HEK293 (cell line): ENCODE measurements around the gene SNCB.

ENCODE experiments used
- CTCF ChIA-PET: fragments of 350-600 bp; formaldehyde crosslinking; extraction: SDS; loops from one replicate; lab custom pipeline; 2021; ENCODE audit warnings: antibody characterized with exemption; lab: Yijun Ruan, JAX
- POLR2A ChIA-PET: fragments of 300-600 bp; formaldehyde crosslinking; extraction: SDS; loops from one replicate; lab custom pipeline; 2020; ENCODE audit warnings: antibody characterized with exemption, inconsistent platforms; lab: Yijun Ruan, JAX
- H3K27ac ChIP-seq: fragments of 200-500 bp; sonication (Bioruptor generic); 2 replicates; pipeline ENCODE4 v1.5.1; 2014; ENCODE audit warnings: low read depth, low read length, control low read depth, inconsistent platforms; ENCODE audit errors: extremely low read depth
- H3K36me3 ChIP-seq, 2 experiments: fragments of 200-500 bp in 1 of 2; sonication (Bioruptor generic) in 1 of 2; 1 replicate in 1 of 2; 2 replicates in 1 of 2; pipeline ENCODE4 v1.5.1; 2014 to 2017; ENCODE audit warnings: inconsistent platforms in 2 of 2, low read length in 2 of 2; ENCODE audit not compliant: control insufficient read depth in 2 of 2, insufficient read depth in 1 of 2
- H3K4me1 ChIP-seq: fragments of 200-500 bp; sonication (Bioruptor generic); 2 replicates; pipeline ENCODE4 v1.5.1; 2014; ENCODE audit warnings: mild to moderate bottlenecking, low read length, inconsistent platforms; ENCODE audit not compliant: control insufficient read depth, insufficient read depth
- H3K4me3 ChIP-seq: 2 replicates; pipeline ENCODE4 v1.5.1; 2011; ENCODE audit warnings: low read depth, mild to moderate bottlenecking, control low read depth, low read length, moderate library complexity
- H3K9me3 ChIP-seq: fragments of 200-500 bp; sonication (Bioruptor generic); 2 replicates; pipeline ENCODE4 v1.5.1; 2014; ENCODE audit warnings: low read depth, low read length, inconsistent platforms; ENCODE audit not compliant: control insufficient read depth, insufficient read depth
- EGR2 ChIP-seq: fragments of 450-650 bp; formaldehyde crosslinking; IDR thresholded peaks from 2 replicates; pipeline ENCODE4 v1.5.1; 2016; ENCODE audit warnings: low read depth, missing biosample characterization, missing genetic modification characterization
- GLIS1 ChIP-seq: fragments of 450-650 bp; formaldehyde crosslinking; IDR thresholded peaks from 2 replicates; pipeline ENCODE4 v1.5.1; 2016; ENCODE audit warnings: missing biosample characterization, missing genetic modification characterization
- KLF17 ChIP-seq: fragments of 450-650 bp; formaldehyde crosslinking; IDR thresholded peaks from 2 replicates; pipeline ENCODE4 v1.5.1; 2016; ENCODE audit warnings: missing biosample characterization, missing genetic modification characterization
- PATZ1 ChIP-seq: fragments of 450-650 bp; formaldehyde crosslinking; IDR thresholded peaks from 2 replicates; pipeline ENCODE4 v1.5.1; 2016; ENCODE audit warnings: missing biosample characterization, missing genetic modification characterization
- PRDM10 ChIP-seq: fragments of 450-650 bp; formaldehyde crosslinking; IDR thresholded peaks from 2 replicates; pipeline ENCODE4 v1.5.1; 2016; ENCODE audit warnings: missing biosample characterization, missing genetic modification characterization
- SP2 ChIP-seq: fragments of 450-650 bp; formaldehyde crosslinking; IDR thresholded peaks from 2 replicates; pipeline ENCODE4 v1.5.1; 2016; ENCODE audit warnings: missing biosample characterization, missing genetic modification characterization
- YY1 ChIP-seq: fragments of 450-650 bp; formaldehyde crosslinking; IDR thresholded peaks from 2 replicates; pipeline ENCODE4 v1.5.1; 2018; ENCODE audit warnings: missing biosample characterization, missing genetic modification characterization
- ZBTB6 ChIP-seq: fragments of 450-650 bp; formaldehyde crosslinking; IDR thresholded peaks from 2 replicates; pipeline ENCODE4 v1.5.1; 2017; ENCODE audit warnings: missing biosample characterization, missing genetic modification characterization
- ZBTB8A ChIP-seq: fragments of 450-650 bp; formaldehyde crosslinking; IDR thresholded peaks from 2 replicates; pipeline ENCODE4 v1.5.1; 2016; ENCODE audit warnings: missing biosample characterization, missing genetic modification characterization
- ZNF335 ChIP-seq: fragments of 450-650 bp; formaldehyde crosslinking; conservative IDR thresholded peaks from 2 replicates; pipeline ENCODE4 v1.5.1; 2016; ENCODE audit warnings: missing biosample characterization, missing genetic modification characterization
- ZNF350 ChIP-seq: fragments of 450-650 bp; formaldehyde crosslinking; IDR thresholded peaks from 2 replicates; pipeline ENCODE4 v1.5.0; 2017; ENCODE audit warnings: missing biosample characterization, mild to moderate bottlenecking, missing genetic modification characterization
- ZNF362 ChIP-seq: fragments of 450-650 bp; formaldehyde crosslinking; IDR thresholded peaks from 2 replicates; pipeline ENCODE4 v1.5.1; 2016; ENCODE audit warnings: missing biosample characterization, missing genetic modification characterization
- ZNF600 ChIP-seq: fragments of 450-650 bp; formaldehyde crosslinking; IDR thresholded peaks from 2 replicates; pipeline ENCODE4 v1.5.1; 2016; ENCODE audit warnings: missing biosample characterization, missing genetic modification characterization
- ZNF660 ChIP-seq: fragments of 450-650 bp; IDR thresholded peaks from 2 replicates; pipeline ENCODE4 v1.5.1; 2018; ENCODE audit warnings: missing biosample characterization, mild to moderate bottlenecking, missing genetic modification characterization
- ZSCAN16 ChIP-seq: fragments of 450-650 bp; formaldehyde crosslinking; IDR thresholded peaks from 2 replicates; pipeline ENCODE4 v1.5.1; 2016; ENCODE audit warnings: missing biosample characterization, missing genetic modification characterization

The SNCB gene

GRCh38 chr5:176647030-176647842 lies 16.9 kb upstream of the SNCB start, which contains the start of gene TSPAN17 (continued):
- TF ChIP-seq PATZ1, result peak; percentile 83
- peak; percentile 13; the same call in 1 of the 2 replicates for TF ChIP-seq PRDM10 (tag by site-specific recombination)
- peak; percentile 95 for TF ChIP-seq SP2 (tag by site-specific recombination)
- TF ChIP-seq ZSCAN16, result no peak
- peak; percentile 67 for TF ChIP-seq GLIS1
- peak; percentile 52 for TF ChIP-seq EGR2 (tag by site-specific recombination)
- TF ChIP-seq ZNF362 (tag by site-specific recombination), result no peak
- TF ChIP-seq ZNF660 (tag by site-specific recombination), result peak; percentile 56
- peak; percentile 54 for TF ChIP-seq ZBTB8A (tag by site-specific recombination)
- TF ChIP-seq ZBTB6 (tag by site-specific recombination), result peak; percentile 70

- H3K36me3 ChIP-seq, result no peaks in the 10 kb centered on the region
- 0 out of 2 replicates have a peak, but pooled peaks cover 2% of the 10 kb centered on the region for H3K4me1 ChIP-seq
- TF ChIP-seq KLF17 (tag by site-specific recombination) (0 out of 2 replicates have a peak, but pooled peaks have one; percentile 52), ZNF350 (tag by site-specific recombination) (no peak), ZNF600 (peak; percentile 97), ZNF335 (tag by site-specific recombination) (peak; percentile 37; the same call in 1 of the 2 replicates), YY1 (peak; percentile 49; the same call in 1 of the 2 replicates)
- CTCF ChIA-PET, result interaction anchor here (0.5 to 2.7 kb wide), 10 partner anchors 12 to 1501 kb away, joined by 3 to 13 read pairs (median 4); no protein-coding TSS in a partner anchor
- no peak overlapping the region for H3K4me3 ChIP-seq
- H3K9me3 ChIP-seq, result no peaks in the 10 kb centered on the region
- POLR2A ChIA-PET, result interaction anchor here (0.7 to 1.2 kb wide), 5 partner anchors 14 to 286 kb away, joined by 3 to 11 read pairs (median 7); partner anchors contain the start of genes EIF4E1B, RNF44 and SNCB
- H3K27ac ChIP-seq, result peak overlapping the region; percentile 10; the same call in 1 of the 2 replicates
These were observed 16.3 kb upstream of the SNCB start for GRCh38 chr5:176646707-176647029.
